HG03565 (cell line): Measurements from ENCODE around the gene ST8SIA1.
"Not testable (repeated sequence)": the region's sequence is repeated elsewhere in the genome, so short reads cannot be mapped to it uniquely, and the experiment has no call there.

Experiments used
- ATAC-seq: cut with Tn5 transposase; IDR thresholded peaks from one replicate; pipeline ENCODE4 v1.9.1; 2021; ENCODE audit warnings: mild to moderate bottlenecking, moderate library complexity; ENCODE audit not compliant: unreplicated experiment

The ST8SIA1 gene

GRCh38 chr12:22334410-22335100, at the start of gene ST8SIA1:
Gene ST8SIA1, minus strand, starts transcription at chr12:22334707. Its CDS starts 475 bp downstream, at chr12:22334232.
- no peak for ATAC-seq

GRCh38 chr12:22380031-22380430, 45.5 kb upstream of the ST8SIA1 start:
- ATAC-seq, result no peak

- ATAC-seq, result no peak
Observed at GRCh38 chr12:22377731-22378496, 43.4 kb upstream of the ST8SIA1 start.

- not testable (repeated sequence) for ATAC-seq
Observed at GRCh38 chr12:22376596-22377150, 42.2 kb upstream of the ST8SIA1 start.

- ATAC-seq, result no peak
Observed at GRCh38 chr12:22374508-22374907, 40.0 kb upstream of the ST8SIA1 start.

GRCh38 chr12:22372277-22372837, 37.9 kb upstream of the ST8SIA1 start:
- no peak for ATAC-seq

GRCh38 chr12:22366181-22366580, 31.7 kb upstream of the ST8SIA1 start:
- no peak for ATAC-seq

GRCh38 chr12:22361785-22362184, 27.3 kb upstream of the ST8SIA1 start:
- ATAC-seq, result no peak

- no peak for ATAC-seq
Observed at GRCh38 chr12:22360774-22361173, 26.3 kb upstream of the ST8SIA1 start.

- ATAC-seq, result no peak
Observed at GRCh38 chr12:22357531-22357930, 23.0 kb upstream of the ST8SIA1 start.

- ATAC-seq, result no peak
Observed at GRCh38 chr12:22356231-22356630, 21.7 kb upstream of the ST8SIA1 start.

GRCh38 chr12:22355011-22355580, 20.6 kb upstream of the ST8SIA1 start:
- no peak for ATAC-seq

GRCh38 chr12:22353615-22354325, 19.3 kb upstream of the ST8SIA1 start:
- ATAC-seq, result no peak

- no peak for ATAC-seq
Observed at GRCh38 chr12:22350886-22351285, 16.4 kb upstream of the ST8SIA1 start.

- ATAC-seq, result no peak
Observed at GRCh38 chr12:22348208-22348607, 13.7 kb upstream of the ST8SIA1 start.

- no peak for ATAC-seq
Observed at GRCh38 chr12:22340143-22340542, 5.6 kb upstream of the ST8SIA1 start.

- ATAC-seq, result no peak
Observed at GRCh38 chr12:22339691-22340090, 5.2 kb upstream of the ST8SIA1 start.

- no peak for ATAC-seq
Observed at GRCh38 chr12:22335794-22336166, 1.3 kb upstream of the ST8SIA1 start.

GRCh38 chr12:22333713-22334409, 646 bp downstream of the ST8SIA1 start:
- no peak for ATAC-seq

- no peak for ATAC-seq
Observed at GRCh38 chr12:22333186-22333712, 1.3 kb downstream of the ST8SIA1 start.
